Measurements from ENCODE around the gene LPAR5. TPM values are rescaled to one million over a fixed set of nuclear protein-coding genes. Genes with fewer than 3 reads are reported as not detected.
A peak's percentile ranks its signal among the peaks of the same experiment; 100 is the strongest.

Gene LPAR5
- total and polyA plus RNA-seq, 2 of the 13 experiments (the other 11 are each of a cell fraction or from before 2014, with no cell fraction given): 0.09 to 0.32 TPM

DNA sequence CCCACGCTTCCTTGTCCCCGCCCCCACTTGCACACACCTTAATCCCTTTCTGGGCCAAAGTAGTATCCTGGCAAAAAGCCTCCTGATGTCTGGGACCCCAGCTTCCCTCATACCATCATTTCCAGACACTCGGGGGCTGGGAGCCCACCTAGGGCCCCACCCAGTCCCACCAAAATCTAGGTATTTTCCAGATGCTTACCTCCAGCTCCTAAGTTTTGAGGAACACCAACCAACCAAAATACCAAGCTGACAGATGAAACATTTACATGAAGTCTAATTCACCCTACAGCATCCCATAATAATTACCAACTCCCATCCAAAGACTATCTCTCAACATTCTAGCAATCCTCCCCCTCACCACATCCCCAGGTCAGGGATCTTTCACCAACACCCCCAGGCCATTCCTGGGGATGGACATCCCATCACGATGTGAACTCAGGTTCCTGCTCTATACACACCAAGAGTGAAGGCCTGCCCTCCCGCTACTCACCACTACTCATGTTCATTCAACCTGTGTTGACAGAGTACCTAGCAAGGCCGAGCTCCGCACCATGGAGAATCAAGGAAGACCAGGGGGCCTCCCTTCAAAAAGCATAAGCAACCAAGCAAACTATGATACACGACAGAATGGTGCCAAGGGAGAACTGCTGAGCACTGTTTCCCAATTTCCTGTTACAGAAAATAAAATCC is 27.0 kb downstream of the LPAR5 start (continued):
- TF ChIP-seq, protein P1, sequence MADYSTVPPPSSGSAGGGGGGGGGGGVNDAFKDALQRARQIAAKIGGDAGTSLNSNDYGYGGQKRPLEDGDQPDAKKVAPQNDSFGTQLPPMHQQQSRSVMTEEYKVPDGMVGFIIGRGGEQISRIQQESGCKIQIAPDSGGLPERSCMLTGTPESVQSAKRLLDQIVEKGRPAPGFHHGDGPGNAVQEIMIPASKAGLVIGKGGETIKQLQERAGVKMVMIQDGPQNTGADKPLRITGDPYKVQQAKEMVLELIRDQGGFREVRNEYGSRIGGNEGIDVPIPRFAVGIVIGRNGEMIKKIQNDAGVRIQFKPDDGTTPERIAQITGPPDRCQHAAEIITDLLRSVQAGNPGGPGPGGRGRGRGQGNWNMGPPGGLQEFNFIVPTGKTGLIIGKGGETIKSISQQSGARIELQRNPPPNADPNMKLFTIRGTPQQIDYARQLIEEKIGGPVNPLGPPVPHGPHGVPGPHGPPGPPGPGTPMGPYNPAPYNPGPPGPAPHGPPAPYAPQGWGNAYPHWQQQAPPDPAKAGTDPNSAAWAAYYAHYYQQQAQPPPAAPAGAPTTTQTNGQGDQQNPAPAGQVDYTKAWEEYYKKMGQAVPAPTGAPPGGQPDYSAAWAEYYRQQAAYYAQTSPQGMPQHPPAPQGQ (CRISPR knock-in tag; IDR thresholded peaks at IDR 0.05; ENCODE audit: borderline replicate concordance): no peak
- TF ChIP-seq ZFY (CRISPR knock-in tag; IDR thresholded peaks at IDR 0.05) (0 out of 2 replicates have a peak, but pooled peaks have one; percentile 15), MAFF (IDR thresholded peaks at IDR 0.05; ENCODE audit: low read depth, low read length) (no peak), ZNF788 (CRISPR knock-in tag; IDR thresholded peaks at IDR 0.05; ENCODE audit: borderline replicate concordance) (no peak), YEATS4 (CRISPR knock-in tag; IDR thresholded peaks at IDR 0.05; ENCODE audit: borderline replicate concordance) (no peak), TARDBP (CRISPR knock-in tag; IDR thresholded peaks at IDR 0.05) (no peak), ZNF713 (CRISPR knock-in tag; IDR thresholded peaks at IDR 0.05) (no peak), BRD4 (CRISPR knock-in tag; IDR thresholded peaks at IDR 0.05) (no peak), ZFX (CRISPR knock-in tag; IDR thresholded peaks at IDR 0.05; ENCODE audit: low read depth) (peak; percentile 46; the same call in 1 of the 2 replicates), ZNF614 (CRISPR knock-in tag; IDR thresholded peaks at IDR 0.05; ENCODE audit: borderline replicate concordance) (no peak), MIXL1 (CRISPR knock-in tag; IDR thresholded peaks at IDR 0.05) (no peak), NR3C1 (CRISPR knock-in tag; IDR thresholded peaks at IDR 0.05) (no peak), SOX5 (CRISPR knock-in tag; IDR thresholded peaks at IDR 0.05; ENCODE audit: borderline replicate concordance) (no peak)
- TF ChIP-seq, protein P2, sequence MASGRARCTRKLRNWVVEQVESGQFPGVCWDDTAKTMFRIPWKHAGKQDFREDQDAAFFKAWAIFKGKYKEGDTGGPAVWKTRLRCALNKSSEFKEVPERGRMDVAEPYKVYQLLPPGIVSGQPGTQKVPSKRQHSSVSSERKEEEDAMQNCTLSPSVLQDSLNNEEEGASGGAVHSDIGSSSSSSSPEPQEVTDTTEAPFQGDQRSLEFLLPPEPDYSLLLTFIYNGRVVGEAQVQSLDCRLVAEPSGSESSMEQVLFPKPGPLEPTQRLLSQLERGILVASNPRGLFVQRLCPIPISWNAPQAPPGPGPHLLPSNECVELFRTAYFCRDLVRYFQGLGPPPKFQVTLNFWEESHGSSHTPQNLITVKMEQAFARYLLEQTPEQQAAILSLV (CRISPR knock-in tag; IDR thresholded peaks at IDR 0.05; ENCODE audit: borderline replicate concordance): no peak
- TF ChIP-seq, protein P3, sequence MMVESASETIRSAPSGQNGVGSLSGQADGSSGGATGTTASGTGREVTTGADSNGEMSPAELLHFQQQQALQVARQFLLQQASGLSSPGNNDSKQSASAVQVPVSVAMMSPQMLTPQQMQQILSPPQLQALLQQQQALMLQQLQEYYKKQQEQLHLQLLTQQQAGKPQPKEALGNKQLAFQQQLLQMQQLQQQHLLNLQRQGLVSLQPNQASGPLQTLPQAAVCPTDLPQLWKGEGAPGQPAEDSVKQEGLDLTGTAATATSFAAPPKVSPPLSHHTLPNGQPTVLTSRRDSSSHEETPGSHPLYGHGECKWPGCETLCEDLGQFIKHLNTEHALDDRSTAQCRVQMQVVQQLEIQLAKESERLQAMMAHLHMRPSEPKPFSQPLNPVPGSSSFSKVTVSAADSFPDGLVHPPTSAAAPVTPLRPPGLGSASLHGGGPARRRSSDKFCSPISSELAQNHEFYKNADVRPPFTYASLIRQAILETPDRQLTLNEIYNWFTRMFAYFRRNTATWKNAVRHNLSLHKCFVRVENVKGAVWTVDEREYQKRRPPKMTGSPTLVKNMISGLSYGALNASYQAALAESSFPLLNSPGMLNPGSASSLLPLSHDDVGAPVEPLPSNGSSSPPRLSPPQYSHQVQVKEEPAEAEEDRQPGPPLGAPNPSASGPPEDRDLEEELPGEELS (CRISPR knock-in tag; IDR thresholded peaks at IDR 0.05): no peak
- TF ChIP-seq, protein P4, sequence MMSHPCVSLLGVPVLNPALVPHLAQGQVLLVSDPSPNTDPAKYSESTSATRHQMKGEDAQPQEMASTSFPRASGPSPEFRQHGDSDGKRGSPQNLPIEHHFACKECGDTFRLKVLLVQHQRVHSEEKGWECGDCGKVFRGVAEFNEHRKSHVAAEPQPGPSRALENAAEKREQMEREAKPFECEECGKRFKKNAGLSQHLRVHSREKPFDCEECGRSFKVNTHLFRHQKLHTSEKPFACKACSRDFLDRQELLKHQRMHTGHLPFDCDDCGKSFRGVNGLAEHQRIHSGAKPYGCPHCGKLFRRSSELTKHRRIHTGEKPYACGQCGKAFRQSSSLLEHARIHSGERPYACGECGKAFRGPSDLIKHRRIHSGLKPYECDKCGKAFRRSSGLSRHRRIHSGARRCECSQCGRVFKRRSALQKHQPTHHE (CRISPR knock-in tag; IDR thresholded peaks at IDR 0.05; ENCODE audit: borderline replicate concordance): no peak
- TF ChIP-seq, protein P5, sequence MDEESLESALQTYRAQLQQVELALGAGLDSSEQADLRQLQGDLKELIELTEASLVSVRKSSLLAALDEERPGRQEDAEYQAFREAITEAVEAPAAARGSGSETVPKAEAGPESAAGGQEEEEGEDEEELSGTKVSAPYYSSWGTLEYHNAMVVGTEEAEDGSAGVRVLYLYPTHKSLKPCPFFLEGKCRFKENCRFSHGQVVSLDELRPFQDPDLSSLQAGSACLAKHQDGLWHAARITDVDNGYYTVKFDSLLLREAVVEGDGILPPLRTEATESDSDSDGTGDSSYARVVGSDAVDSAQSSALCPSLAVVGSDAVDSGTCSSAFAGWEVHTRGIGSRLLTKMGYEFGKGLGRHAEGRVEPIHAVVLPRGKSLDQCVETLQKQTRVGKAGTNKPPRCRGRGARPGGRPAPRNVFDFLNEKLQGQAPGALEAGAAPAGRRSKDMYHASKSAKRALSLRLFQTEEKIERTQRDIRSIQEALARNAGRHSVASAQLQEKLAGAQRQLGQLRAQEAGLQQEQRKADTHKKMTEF (CRISPR knock-in tag; IDR thresholded peaks at IDR 0.05): no peak
- TF ChIP-seq, protein P6, sequence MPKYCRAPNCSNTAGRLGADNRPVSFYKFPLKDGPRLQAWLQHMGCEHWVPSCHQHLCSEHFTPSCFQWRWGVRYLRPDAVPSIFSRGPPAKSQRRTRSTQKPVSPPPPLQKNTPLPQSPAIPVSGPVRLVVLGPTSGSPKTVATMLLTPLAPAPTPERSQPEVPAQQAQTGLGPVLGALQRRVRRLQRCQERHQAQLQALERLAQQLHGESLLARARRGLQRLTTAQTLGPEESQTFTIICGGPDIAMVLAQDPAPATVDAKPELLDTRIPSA (CRISPR knock-in tag; IDR thresholded peaks at IDR 0.05; ENCODE audit: borderline replicate concordance): no peak

Measured in HepG2 (cell line).